ENCODE results near the gene PAK2. TPM values are rescaled to one million over a fixed set of nuclear protein-coding genes. Genes with fewer than 3 reads are reported as not detected.
"Not testable (repeated sequence)": the region's sequence is repeated elsewhere in the genome, so short reads cannot be mapped to it uniquely, and the experiment has no call there.

Gene PAK2

GRCh38 chr3:196867507-196868296 is 128.0 kb downstream of the PAK2 start, which contains the start of gene SENP5:
Gene SENP5 (plus strand): TSS chr3:196867920. CDS start chr3:196885182, 17,262 bp downstream.
- Histone ChIP-seq H3K36me3 (ENCODE audit: insufficient read depth, low read length) (peaks cover 4% of the 10 kb centered on the region), H3K4me3 (ENCODE audit: low read length) (peak within 1 kb of the TSS; percentile 97), H3K9me3 (replicated peaks; ENCODE audit: low read length) (no peaks in the 10 kb centered on the region), H3K27me3 (ENCODE audit: control insufficient read depth, insufficient read depth, low read length) (no peaks in the 10 kb centered on the region), H3K4me2 (ENCODE audit: low read length) (peak within 1 kb of the TSS; percentile 100), H3K9ac (ENCODE audit: low read depth, low read length) (peak within 1 kb of the TSS; percentile 90), H3K4me1 (ENCODE audit: control insufficient read depth, insufficient read depth, low read length) (peaks cover 11% of the 10 kb centered on the region)

- Histone ChIP-seq H3K9ac (ENCODE audit: low read depth, low read length) (peak overlapping the region; percentile 90), H3K27me3 (ENCODE audit: control insufficient read depth, insufficient read depth, low read length) (no peaks in the 10 kb centered on the region), H3K4me3 (ENCODE audit: low read length) (peak overlapping the region; percentile 97), H3K36me3 (ENCODE audit: insufficient read depth, low read length) (peaks cover 4% of the 10 kb centered on the region), H3K4me1 (ENCODE audit: control insufficient read depth, insufficient read depth, low read length) (peaks cover 11% of the 10 kb centered on the region), H3K9me3 (replicated peaks; ENCODE audit: low read length) (no peaks in the 10 kb centered on the region), H3K4me2 (ENCODE audit: low read length) (peak overlapping the region; percentile 84)
Measured at GRCh38 chr3:196868297-196868661, 128.6 kb downstream of the PAK2 start.

- Histone ChIP-seq H3K9me3 (replicated peaks; ENCODE audit: low read length) (no peaks in the 10 kb centered on the region), H3K4me1 (ENCODE audit: control insufficient read depth, insufficient read depth, low read length) (peaks cover 8% of the 10 kb centered on the region), H3K4me3 (ENCODE audit: low read length) (no peak overlapping the region), H3K9ac (ENCODE audit: low read depth, low read length) (no peak overlapping the region), H3K4me2 (ENCODE audit: low read length) (no peak overlapping the region), H3K27me3 (ENCODE audit: control insufficient read depth, insufficient read depth, low read length) (no peaks in the 10 kb centered on the region), H3K36me3 (ENCODE audit: insufficient read depth, low read length) (peaks cover 4% of the 10 kb centered on the region)
Measured at GRCh38 chr3:196872316-196872715, 132.7 kb downstream of the PAK2 start.

GRCh38 chr3:196874511-196875094 is 134.9 kb downstream of the PAK2 start:
- H3K9ac ChIP-seq (ENCODE audit: low read depth, low read length); H3K27me3 ChIP-seq (ENCODE audit: control insufficient read depth, insufficient read depth, low read length); H3K4me2 ChIP-seq (ENCODE audit: low read length); H3K4me3 ChIP-seq (ENCODE audit: low read length); H3K4me1 ChIP-seq (ENCODE audit: control insufficient read depth, insufficient read depth, low read length); H3K36me3 ChIP-seq (ENCODE audit: insufficient read depth, low read length); H3K9me3 ChIP-seq (replicated peaks; ENCODE audit: low read length): not testable (repeated sequence)

GRCh38 chr3:196875258-196875657 is 135.6 kb downstream of the PAK2 start:
- Histone ChIP-seq H3K4me3 (ENCODE audit: low read length) (no peak overlapping the region), H3K4me2 (ENCODE audit: low read length) (no peak overlapping the region), H3K27me3 (ENCODE audit: control insufficient read depth, insufficient read depth, low read length) (no peaks in the 10 kb centered on the region), H3K4me1 (ENCODE audit: control insufficient read depth, insufficient read depth, low read length) (peaks cover 9% of the 10 kb centered on the region), H3K9ac (ENCODE audit: low read depth, low read length) (no peak overlapping the region), H3K36me3 (ENCODE audit: insufficient read depth, low read length) (peaks cover 4% of the 10 kb centered on the region), H3K9me3 (replicated peaks; ENCODE audit: low read length) (no peaks in the 10 kb centered on the region)

Small RNAs within 50 kb of the gene (small RNA-seq; reads per million reads assigned to genes)
- gene RNU4-89P, result not detected
- gene RNU6-42P, result 1.9 reads per million, percentile 63 among the genes with 10 or more reads in this experiment
- gene RNU6-646P, result not detected

All from skeletal muscle satellite cell (primary cell).